ENCODE measurements around the gene DGKK.
"Not testable (repeated sequence)": the region's sequence is repeated elsewhere in the genome, so short reads cannot be mapped to it uniquely, and the experiment has no call there.

DGKK gene

DNA sequence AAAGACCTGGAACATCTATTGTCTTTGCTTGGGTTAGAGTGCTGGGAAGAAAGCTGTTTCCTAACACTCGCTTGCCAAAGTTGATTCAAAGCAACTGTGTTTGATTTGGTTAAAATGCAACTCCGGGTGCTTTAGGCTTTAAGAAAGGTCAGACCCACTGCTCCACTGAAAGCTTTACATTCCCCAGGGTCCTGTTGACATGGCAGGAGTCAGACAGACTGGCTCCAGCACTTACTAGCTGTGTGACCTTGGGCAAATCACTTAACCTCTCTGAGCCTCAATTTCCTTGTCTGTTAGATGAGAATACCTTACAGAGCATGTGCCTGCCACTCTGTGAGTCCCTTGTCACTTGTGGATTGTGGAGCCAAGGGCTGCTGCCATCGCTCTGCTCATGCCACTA is 39.0 kb downstream of the DGKK start:
- no peak for DNase-seq (ENCODE audit: low read depth in 2 of 2)

DNA sequence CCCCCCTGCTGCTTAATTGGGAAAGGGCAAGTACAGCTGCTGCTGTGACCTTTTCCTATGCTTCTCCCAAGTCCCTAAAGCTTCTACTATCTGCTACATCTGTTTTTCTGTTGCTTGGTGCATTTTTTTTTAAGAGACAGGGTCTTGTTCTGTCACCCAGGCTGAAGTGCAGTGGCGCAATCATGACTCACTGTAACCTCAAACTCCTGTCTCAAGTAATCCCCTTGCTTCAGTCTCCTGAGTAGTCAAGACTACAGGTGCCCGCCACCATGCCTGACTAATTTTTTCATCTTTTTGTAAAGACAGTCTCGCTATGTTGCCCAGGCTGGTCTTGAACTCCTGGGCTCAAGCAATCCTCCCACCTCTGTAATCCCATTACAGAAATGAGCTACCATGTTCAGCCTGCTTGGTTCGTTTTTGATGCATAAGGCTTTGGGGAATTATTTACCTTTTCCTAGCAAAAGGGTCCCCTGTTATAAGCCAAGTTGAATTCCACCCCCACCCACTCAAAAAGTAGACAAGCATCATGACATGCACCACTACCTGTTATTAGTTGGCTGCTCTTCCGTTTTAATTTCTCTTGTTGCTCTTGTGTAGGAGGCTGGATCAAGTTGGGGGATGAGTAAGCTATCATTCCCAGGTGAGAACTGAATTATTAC is 39.6 kb downstream of the DGKK start:
- DNase-seq (ENCODE audit: low read depth in 2 of 2), result no peak

DNA sequence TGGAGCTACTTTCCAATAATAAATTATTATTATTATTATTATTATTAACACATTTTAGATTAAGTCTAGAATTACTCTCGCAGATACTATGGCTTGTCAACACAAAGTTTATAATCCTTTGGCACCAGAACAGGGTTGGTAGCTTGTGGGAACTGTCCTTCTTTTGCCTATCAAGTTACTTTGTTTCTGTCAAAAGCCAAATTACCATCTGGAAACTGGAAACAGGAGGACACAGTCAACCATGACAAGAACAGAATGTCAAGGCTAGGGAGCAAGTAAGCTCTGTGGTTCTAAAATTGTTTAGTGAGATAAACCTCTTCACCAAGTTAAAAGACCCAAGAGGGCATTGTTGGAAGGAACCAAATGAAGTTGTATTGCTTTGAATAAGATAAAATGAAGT is 42.5 kb downstream of the DGKK start:
- no peak for DNase-seq (ENCODE audit: low read depth in 2 of 2)

DNA sequence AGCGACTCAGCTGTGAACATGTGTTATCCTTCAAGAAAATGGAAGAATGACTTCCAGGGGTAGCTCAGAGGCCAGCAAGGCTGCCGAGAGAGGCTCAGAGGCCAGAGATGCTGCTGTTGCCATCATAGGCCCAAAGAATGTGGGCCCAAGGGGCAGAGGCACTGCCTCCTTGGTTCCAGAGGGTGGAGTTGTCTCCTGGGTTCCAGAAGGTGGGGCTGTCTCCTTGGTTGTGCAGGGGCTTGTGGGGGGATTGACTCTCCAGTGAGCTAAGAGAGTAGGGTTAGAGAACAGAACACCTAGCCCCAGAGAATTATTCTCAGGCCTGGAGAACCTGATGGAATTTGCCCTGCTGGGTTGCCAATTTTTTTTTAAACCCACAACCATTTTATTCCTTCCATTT is 62.6 kb downstream of the DGKK start:
- DNase-seq (ENCODE audit: low read depth in 2 of 2), result no peak

DNA sequence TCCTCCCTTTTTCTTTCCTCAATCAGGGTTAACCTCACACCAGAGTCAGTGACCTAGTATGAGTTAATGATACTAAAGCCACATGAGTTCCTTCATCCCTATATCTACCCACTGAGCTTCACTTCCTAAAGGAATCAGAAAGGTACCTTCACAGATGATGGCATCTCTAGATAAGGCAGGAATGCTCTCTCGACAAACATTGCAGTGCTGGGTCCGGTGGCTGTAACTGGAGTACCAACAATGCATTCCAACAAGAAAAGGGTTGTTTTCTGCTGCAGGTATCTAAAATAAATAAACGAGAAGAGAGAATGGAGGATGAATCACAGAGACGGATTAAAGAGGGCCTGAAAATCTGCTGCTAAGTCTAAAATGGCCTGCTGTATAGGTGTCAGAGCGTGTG is 66.7 kb downstream of the DGKK start:
- no peak for DNase-seq (ENCODE audit: low read depth in 2 of 2)

DNA sequence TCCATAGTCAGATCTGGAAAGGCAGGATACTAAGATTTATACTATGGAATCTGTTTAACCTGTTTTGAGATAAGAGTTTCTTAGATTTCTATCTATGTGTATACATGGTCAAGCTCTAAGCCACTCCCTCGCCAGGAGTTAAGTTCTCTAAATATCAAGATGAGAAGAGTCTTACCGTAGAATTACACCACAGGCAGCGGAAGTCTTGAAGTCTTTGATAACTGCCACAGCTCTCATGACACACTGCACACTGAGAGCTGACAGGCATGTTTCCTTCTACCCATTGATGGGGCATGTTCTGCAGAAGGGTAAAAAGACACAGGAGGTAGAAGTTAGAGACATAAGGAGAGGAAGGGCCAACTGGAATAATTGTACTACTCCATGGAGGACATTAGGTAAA is 67.7 kb downstream of the DGKK start:
- no peak for DNase-seq (ENCODE audit: low read depth in 2 of 2)

DNA sequence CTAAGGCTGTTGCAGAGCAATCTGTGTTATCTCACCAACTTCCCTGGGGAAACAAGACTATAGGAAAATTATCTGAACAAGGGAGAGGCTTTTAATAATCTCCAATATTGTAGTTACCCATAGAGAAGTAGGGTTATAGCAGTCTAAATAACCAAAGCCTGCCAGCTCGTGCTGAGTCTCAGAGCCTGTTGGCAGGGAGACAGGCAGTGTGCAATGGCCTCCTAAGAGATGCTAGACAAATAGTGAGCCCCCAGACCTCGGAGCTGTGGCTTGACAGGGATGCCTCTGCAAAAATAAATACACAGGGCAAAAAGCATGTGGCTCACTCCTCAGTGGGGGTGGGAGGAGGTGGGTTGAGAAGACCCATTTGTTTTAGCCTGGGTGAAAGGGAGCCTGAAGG is 76.7 kb downstream of the DGKK start:
- DNase-seq (ENCODE audit: low read depth in 2 of 2), result no peak

DNA sequence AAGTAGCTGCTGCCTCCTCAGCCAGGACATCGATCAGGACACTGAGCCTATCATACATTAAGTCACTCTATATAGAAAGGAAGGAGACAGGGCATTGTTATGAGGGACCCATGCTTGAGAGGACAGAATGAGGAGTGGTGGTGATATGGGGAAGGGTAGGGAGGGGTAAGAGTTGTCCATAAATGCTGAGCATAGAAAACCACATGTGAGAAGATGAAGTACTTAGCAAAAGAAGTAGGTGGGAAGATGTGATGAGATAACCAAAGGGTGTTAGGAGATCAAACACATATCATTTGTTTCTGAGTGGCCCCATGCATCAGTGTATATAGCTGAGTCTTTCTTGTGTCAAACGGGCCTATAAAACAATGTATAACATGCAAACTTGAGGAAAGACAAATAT is 84.1 kb downstream of the DGKK start:
- DNase-seq (ENCODE audit: low read depth in 2 of 2), result no peak

DNA sequence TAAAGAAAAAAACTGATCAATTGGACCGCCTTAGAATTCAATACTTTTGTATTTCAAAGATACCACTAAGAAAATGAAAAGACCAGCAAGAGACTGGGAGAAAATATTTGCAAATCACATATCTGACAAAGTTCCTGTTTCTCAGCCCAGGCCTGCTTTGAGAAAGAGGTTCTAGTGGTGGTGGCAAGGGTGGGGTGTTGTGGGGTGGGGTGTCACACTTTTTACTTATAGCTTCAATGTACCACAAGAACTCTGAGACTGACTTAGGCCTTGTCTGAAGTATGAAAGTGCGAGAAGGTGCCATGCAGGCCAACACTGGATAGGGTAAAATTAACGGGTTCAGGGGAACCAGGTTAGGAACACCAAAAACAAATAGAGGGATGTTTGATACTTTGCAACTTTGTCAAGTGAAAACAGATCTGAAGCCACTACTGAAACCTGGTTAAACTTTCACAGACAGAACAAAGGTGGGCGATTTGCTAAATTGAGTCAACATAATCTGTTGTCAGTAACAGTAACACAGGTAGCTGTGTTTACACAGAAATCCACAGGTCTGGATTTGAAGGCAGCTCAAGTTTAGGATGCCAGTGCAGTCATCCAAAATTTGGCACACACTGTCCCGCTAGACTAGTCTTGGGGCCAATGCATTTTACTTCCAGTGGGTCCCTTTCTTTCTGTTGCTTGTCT is 88.8 kb downstream of the DGKK start:
- no peak for DNase-seq (ENCODE audit: low read depth in 2 of 2)

DNA sequence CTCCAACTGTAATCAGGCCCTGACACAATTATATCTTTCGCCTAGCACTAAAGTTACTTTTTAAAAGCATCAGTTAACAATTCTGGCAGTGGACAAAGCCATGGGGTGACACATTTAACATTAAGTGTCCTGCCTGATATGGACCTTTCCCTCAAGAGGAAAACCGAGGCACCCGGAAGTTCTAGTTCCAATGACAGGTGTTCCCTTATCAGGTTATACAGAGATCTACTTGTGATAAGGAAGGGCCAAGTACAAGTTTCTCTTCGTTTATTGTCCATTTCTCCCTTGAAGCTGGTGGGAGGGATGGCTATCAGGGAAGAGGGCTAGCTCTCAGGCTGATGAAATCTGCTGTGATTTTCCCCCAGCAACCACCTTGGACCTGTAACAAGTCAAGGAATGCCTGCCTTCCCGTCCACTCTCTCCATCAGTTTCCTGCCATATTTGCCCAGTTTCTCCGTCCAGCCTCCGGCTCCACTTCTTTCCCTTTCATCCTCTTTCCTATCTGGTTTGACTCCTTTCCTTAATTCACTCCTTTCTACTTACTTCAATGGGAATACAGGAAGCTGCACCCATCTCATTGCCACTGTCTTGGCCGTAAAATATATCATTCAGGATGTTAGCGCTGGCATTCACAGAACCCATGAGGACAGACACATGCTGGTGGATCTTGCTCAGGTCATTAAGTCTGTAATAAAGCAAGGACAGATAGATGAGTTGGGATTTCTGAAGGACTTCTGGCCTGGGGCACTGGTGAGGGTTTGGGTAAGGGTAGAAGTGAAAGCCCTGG is 95.0 kb downstream of the DGKK start:
- DNase-seq (ENCODE audit: low read depth in 2 of 2), result no peak

DNA sequence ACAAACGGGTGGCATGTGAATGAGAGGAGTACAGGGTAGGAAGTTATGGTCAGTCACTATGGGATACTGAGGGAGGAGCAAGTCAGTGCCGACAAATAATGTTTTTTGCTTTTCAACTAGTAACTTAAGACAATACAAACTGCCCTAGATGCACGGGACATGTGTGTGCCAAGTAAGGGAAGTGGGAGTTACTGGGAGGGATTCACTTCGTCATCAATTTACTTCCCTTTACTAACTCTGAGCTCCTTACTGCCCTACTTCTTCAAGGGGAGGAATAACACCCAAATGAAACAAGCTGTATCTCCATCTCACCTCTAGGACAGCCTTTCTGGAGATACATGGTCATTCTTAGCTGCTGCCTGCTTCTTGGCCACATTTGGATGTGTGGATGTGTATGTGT is 97.7 kb downstream of the DGKK start:
- DNase-seq (ENCODE audit: low read depth in 2 of 2), result no peak

DNA sequence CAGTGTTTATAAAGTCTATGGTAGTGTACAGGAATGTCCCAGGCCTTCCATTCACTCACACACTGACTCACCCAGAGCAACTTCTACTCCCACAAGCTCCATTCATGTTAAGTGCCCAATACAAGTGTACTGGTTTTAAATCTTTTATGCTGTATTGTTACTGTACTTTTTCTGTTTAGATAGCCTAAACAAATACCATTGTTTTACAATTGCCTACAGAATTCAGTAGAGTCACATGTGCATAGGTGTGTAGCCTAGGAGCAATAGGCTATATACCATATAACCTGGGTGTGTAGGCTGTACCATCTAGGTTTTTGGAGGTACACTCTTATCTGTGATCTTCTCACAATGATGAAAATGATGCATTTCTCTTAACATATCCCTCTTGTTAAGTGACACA is 126.7 kb downstream of the DGKK start:
- DNase-seq (ENCODE audit: low read depth in 2 of 2), result no peak

DNA sequence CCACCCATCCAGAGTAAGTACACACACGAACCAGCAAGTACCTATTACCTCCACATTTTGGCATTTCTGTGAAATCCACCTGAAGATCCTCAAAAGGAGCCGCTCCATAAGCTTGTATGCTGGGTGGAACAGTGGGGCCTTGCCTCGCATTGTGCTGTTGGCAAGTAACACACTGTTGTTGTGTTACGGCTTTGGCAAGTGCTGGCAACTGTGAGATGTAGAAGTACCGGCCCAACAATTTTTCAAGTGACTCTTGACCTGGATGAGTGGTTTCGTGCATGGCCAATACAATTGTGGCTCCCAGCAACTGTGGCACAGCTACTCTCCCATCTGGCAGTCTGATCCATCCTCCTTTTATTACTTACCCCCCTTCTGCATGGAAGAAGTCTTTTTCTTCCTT is 137.3 kb downstream of the DGKK start:
- no peak for DNase-seq (ENCODE audit: low read depth in 2 of 2)

DNA sequence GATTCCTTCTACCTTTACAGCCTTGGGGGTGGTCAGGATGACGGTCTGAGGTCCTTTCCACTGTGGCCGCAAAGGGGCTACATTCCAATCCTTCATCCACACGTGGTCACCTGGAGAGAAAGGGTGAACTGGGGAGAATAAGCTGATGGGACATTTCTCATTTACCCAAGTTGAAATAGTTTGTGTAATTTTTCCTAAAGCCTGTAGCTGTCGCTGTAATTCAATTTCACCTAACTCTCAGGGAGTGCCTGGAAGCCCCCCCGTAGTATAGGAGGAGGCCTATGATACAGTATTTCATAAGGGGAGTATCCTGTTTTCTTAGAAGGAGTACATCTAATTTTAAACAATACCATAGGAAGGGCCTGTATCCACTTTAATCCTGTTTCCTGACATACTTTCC is 138.0 kb downstream of the DGKK start:
- not testable (repeated sequence) for DNase-seq (ENCODE audit: low read depth in 2 of 2)

DNA sequence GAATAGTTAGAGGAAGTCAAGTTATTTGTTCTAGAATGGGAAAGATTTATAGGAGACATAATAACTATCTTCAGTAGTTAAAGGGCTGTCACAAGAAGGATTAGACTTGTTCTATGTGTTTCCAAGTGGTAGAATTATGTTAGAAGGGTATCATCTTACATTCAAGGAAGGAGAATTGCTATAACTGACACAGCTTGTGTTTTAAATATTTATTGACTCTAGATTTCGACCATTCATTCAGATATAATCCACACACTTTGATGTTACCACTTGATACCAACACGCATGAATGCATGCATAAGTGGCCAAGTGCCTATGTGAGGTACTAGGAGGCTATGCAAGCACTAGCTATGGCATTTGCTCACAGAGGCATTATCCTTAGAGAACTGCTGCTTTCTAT is 143.4 kb downstream of the DGKK start:
- DNase-seq (ENCODE audit: low read depth in 2 of 2), result no peak
